GM19395 (cell line): Measurements from ENCODE around the gene TMEM192.
"Not testable (repeated sequence)": the region's sequence is repeated elsewhere in the genome, so short reads cannot be mapped to it uniquely, and the experiment has no call there.

Experiments
- ATAC-seq: cut with Tn5 transposase; IDR thresholded peaks from one replicate; pipeline ENCODE4 v1.9.1; 2021; ENCODE audit warnings: mild to moderate bottlenecking, moderate library complexity; ENCODE audit not compliant: unreplicated experiment

TMEM192 gene

DNA sequence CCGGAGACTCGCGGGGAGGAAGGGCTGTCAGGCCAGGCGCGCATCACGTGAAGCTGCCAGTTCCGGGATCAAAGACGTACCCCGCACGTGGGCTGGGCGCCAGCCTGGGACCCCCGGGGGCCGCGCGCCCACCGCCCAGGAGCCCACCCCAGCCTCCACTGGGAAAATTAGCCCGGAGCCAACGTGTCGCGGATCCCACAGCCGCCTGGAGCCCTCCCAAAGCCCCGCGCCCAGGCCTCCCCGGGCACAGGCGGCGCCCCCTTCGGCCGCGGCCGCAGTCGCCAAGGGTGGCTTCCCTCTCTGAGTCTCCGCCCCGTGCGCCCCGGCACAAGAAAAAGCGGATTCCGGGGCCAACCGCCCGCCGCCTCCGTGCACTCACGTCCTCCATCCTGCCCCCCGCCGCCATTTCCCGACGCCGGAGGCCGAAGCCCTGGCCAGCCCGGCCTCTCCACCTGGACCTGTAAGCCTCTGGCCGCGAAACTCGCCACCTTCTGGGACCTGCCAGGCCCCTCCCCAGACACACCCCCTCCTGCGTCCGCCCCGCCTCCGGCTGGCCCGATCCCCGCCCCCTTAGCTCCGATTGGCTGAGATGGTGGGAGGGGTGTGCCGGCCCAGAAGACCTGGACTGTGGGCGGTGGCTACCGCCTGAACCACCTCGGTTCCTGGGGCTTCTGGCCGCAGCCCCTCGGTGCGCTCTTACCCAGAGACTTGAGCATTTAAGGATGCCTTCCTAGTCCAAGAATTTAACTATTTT, at the start of gene TMEM192:
Gene TMEM192 (minus strand): TSS at position 493 of the 754 bp plus-strand sequence. CDS start 87 bp downstream, at position 406.
- ATAC-seq, result peak; percentile 95

DNA sequence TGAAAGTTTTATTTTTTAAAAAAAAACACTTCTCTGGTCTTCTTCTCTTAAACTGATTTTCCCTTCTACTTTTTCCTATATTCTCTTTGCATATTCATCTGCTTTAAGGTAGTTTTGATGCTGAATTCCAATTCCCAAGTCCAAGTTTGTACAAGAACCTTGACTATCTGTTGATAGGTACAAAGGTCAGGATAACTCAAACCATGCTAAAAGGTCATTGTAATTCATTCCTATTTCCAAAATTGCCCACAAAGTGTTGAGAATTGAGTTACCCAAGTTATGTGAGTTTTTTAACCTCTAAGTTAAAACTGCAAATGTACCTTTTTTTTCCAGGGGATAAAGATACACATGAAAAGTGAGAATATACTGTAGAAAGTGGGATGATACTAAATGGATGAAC, 46.1 kb upstream of the TMEM192 start:
- no peak for ATAC-seq

- no peak for ATAC-seq
Measured at GRCh38 chr4:165156906-165157305, 44.2 kb upstream of the TMEM192 start.

DNA sequence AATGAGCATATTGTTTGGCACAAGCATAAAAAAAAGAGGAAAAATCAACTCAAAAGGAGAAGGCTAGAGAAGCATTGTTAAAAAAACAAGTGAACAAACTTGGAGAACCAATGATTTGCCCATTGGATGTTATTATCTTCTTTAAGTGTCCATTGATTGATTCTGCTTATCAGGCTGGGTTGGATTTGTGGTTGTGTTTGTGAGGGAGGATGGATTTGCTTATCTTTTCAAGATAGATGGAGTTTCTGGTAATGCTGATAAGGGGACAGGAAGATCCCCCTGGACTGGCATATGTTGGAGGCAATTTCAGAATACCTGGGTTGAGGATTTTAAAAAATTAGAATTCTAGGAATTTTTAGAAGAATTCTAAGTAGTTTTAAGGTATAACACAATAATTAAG, 41.8 kb upstream of the TMEM192 start:
- no peak for ATAC-seq

GRCh38 chr4:165152527-165152926, 39.9 kb upstream of the TMEM192 start:
- ATAC-seq, result no peak

DNA sequence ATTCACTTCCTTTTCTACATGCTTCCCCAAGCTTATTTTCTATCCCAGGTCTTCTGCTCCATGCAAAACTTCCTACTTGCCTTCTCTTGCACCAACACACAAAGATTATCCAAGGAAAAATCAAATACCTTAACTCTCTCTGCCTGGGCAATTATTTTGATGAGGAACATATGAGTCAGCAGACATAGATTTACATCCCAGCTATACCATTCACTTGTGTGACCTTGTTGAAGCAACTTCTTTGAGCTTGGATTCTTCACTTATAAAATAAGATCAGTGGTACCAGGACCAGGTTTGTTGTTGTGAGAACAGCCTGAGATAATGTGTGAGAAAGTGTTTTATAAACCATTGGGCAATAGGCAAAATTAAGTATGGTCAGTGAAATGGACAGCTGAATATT, 39.1 kb upstream of the TMEM192 start:
- no peak for ATAC-seq

- no peak for ATAC-seq
Measured at GRCh38 chr4:165150545-165150944, 37.9 kb upstream of the TMEM192 start.

GRCh38 chr4:165138843-165139242, 26.2 kb upstream of the TMEM192 start:
- no peak for ATAC-seq

- no peak for ATAC-seq
Measured at GRCh38 chr4:165137205-165137604, 24.5 kb upstream of the TMEM192 start.

DNA sequence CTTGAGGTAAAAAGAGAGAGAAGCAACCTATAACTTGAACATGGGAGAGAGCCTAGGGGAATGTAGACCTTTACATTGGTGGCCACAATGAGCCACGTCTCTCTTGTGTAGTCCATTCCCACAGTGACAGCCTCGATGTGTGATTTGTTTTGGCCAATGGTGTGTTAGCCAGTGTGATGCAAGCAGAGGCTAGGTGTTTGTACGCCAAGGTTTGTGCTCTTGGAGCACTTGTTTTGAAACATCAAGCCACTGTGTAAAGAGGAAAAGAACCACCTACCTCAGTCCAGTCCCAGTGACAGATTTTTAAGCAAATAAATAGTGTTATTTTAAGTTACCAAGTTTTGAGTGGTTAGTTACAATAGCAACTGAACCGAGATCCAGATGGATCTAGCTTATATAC, 23.9 kb upstream of the TMEM192 start:
- ATAC-seq, result no peak

DNA sequence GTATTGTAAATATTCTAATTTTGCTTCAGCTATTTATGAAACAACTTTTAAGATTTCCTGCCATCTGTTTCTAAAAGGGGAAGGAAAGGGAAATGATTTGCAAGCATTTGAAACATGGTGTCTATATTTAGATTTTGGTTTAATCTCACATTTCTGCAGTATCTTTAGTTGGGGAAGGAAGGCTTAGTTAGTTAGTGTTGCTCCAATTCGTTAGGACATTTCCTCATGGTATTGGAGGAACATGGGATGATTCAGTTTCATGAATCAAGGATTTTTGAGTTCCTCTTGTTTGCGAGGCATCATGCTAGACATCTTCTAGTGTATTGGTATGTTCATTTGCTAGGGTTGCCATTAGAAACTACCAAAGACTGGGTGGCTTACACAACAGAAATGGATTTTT, 20.5 kb upstream of the TMEM192 start:
- no peak for ATAC-seq

- peak; percentile 84 for ATAC-seq
Measured at GRCh38 chr4:165131247-165131832, 18.7 kb upstream of the TMEM192 start.

DNA sequence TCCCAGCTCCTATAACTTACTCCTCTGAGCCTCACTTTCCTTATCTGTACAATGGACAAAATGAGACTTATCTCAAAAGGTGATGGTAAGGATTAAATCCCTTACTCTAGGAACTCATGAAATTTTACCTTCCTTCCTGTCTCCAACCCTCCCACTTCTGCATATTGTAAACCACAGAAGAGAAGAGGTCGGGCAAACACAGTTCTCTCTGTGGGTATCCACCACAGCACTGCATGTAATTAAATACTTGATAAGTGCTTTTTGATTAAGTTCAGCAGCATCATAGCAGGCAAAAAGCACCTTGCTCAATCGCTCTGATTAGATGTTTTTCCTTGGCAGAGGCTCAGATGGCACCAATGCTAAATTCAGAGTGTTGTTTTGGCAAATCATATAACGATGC, 17.3 kb upstream of the TMEM192 start:
- no peak for ATAC-seq

DNA sequence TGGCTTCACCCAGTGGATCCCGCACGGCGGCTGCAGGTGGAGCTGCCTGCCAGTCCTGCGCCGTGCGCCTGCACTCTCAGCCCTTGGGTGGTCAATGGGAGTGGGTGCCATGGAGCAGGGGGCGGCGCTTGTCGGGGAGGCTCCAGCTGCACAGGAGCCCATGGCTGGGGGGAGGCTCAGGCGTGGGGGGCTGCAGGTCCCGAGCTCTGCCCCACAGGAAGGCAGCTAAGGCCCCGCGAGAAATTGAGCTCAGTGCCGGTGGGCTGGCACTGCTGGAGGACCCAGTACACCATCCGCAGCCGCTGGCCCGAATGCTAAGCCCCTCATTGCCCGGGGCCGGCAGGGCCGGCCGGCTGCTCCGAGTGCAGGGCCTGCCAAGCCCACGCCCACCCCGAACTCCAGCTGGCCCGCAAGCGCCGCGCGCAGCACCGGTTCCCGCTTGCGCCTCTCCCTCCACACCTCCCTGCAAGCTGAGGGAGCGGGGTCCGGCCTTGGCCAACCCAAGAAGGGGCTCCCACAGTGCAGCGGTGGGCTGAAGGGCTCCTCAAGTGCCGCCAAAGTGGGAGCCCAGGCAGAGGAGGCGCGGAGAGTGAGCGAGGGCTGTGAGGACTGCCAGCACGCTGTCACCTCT, 13.3 kb upstream of the TMEM192 start:
- not testable (repeated sequence) for ATAC-seq

- no peak for ATAC-seq
Measured at GRCh38 chr4:165124488-165124887, 11.8 kb upstream of the TMEM192 start.

GRCh38 chr4:165118256-165118909, 5.7 kb upstream of the TMEM192 start:
- ATAC-seq, result peak; percentile 97

GRCh38 chr4:165115301-165115700, 2.6 kb upstream of the TMEM192 start:
- ATAC-seq, result no peak

DNA sequence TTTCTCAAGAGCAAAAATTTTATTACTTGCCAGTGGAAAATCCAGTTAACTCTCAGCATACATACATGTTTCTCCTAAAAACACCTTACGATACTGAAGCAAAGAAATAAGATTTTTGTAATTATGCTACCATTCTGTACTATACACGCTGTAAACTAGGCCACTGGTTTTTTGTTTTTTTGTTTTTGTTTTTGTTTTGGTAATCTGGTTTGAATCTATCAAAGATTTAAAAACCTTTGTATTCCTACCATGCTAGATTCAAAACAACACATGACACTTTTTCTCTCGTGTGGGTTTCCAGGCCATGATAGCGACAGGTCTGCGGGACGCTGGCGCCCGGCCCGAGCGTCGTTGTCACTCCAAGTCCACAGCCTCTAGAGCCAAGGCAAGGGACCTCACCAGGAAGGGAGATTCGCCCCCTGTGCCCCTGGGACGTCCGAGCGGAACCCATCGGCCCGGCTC, 723 bp downstream of the TMEM192 start:
- ATAC-seq, result no peak

GRCh38 chr4:165106518-165106917, 6.1 kb downstream of the TMEM192 start:
- ATAC-seq, result no peak

DNA sequence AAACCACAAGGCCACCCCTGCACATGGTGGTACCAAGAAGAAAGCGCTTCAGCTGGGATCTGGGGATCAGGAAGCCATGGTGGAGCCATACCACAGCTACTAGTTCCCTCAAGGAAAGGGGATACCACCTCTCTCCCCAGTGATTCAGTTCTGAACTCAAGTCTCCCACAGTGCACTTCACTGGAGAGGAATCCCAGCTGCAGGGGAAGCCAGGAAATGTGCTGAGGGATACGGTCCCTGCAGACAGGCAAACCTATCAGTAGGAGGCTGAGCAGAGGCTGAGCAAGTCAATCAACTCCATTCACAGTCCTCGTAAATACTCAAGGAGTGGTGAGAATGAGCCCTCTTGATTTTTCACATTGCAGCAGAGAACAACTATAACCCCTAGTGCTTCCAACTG, 11.0 kb downstream of the TMEM192 start:
- ATAC-seq, result no peak

- peak; percentile 61 for ATAC-seq
Measured at GRCh38 chr4:165096776-165097175, 15.9 kb downstream of the TMEM192 start.

GRCh38 chr4:165095291-165095690, 17.4 kb downstream of the TMEM192 start:
- ATAC-seq, result no peak
